Breast epithelium (tissue), 3 donors: ENCODE results near the gene KRTAP5-11.

Experiments used
- POLR2A ChIP-seq: fragments of 450-650 bp; IDR thresholded peaks from one replicate; pipeline ENCODE4 v1.6.1; 2016; ENCODE audit warnings: antibody characterized with exemption, mild to moderate bottlenecking, moderate library complexity
- POLR2AphosphoS5 ChIP-seq, 3 donors: sonication (generic); formaldehyde crosslinking; IDR thresholded peaks; one replicate each; pipeline ENCODE4 v1.6.1; 2017; ENCODE audit warnings: antibody characterized with exemption in 3 of 3
- TF ChIP-seq, protein P1 (sequence below), 3 donors: fragments of 450-650 bp; IDR thresholded peaks; one replicate each; pipeline ENCODE4 v1.5.1; 2016 to 2017; ENCODE audit warnings: antibody characterized with exemption in 3 of 3, mild to moderate bottlenecking in 3 of 3, moderate library complexity in 3 of 3

DNA sequence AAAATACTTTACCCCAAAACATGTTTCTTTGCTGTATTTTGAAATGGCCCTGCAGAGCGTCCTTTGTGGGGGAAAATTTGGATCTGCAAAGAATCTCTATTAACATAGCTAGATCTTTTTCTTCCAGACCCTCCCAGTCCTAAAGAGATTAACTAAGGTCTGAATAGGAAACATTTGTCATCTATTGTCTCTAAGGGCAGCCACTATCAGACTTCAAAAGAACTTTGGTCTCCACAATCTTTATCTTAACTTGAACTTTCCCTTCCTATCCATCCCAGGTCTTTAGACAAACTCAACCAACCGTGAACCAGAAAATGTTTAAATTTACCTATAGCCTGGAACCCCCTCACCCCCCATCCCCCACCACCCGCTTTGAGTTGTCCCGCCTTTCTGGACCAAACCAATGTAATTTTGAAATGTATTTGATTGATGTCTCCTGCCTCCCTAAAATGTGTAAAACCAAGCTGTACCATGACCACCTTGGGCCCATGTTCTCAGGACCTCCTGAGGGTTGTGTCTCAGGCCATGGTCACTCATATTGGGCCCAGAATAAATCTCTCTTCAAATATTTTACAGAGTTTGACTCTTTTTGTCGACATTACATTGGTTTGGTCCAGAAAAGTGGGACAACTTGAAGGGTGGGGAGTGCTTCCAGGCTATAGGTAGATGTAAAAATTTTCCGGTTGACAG is 38.0 kb downstream of the KRTAP5-11 start:
- TF ChIP-seq, protein P1, sequence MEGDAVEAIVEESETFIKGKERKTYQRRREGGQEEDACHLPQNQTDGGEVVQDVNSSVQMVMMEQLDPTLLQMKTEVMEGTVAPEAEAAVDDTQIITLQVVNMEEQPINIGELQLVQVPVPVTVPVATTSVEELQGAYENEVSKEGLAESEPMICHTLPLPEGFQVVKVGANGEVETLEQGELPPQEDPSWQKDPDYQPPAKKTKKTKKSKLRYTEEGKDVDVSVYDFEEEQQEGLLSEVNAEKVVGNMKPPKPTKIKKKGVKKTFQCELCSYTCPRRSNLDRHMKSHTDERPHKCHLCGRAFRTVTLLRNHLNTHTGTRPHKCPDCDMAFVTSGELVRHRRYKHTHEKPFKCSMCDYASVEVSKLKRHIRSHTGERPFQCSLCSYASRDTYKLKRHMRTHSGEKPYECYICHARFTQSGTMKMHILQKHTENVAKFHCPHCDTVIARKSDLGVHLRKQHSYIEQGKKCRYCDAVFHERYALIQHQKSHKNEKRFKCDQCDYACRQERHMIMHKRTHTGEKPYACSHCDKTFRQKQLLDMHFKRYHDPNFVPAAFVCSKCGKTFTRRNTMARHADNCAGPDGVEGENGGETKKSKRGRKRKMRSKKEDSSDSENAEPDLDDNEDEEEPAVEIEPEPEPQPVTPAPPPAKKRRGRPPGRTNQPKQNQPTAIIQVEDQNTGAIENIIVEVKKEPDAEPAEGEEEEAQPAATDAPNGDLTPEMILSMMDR (IDR thresholded peaks at IDR 0.05) = no peak
- TF ChIP-seq POLR2A (no peak), POLR2AphosphoS5 (IDR thresholded peaks at IDR 0.05) (no peak)
